ENCODE data around the gene HSPA2.
"Not testable (repeated sequence)": the region's sequence is repeated elsewhere in the genome, so short reads cannot be mapped to it uniquely, and the experiment has no call there.

The HSPA2 gene

DNA sequence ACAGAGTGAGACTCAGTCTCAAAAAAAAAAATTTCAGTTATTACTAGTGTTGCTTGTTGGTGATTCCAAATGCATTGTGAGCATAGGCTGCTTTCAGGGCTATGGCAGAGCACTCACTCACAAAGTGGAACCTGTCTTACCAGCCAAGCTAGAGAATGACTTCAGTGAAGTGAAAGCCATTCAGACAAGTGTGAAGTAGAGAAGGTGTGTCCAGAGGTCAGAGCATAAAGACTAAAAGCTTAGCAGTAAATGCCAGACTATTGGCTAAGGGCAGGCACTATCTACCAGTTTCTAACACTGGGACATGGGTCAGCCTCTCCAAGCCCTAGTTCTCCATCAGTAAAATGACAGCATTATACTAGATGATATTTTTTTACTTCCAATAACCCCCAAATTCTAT, 21.9 kb downstream of the HSPA2 start:
- no peak for DNase-seq

DNA sequence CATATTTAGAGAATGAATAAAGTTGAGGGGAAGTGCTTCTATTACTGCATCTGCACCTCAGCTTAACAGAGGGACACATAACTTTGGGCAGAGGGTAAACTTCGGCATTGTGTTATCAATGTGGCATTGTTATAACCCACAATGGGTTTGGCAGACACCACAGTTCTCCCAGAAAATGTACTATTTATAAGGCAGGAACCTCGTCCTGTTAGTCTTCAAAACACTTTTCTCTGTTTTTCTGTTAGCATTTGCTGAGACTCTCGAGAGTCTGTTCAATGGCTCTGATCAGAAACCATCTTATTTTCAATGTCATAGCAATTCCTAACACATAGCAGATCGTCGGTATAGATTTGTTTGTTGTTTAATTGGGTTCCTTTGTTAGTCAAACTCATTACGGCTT, 23.2 kb downstream of the HSPA2 start:
- DNase-seq, result no peak

DNA sequence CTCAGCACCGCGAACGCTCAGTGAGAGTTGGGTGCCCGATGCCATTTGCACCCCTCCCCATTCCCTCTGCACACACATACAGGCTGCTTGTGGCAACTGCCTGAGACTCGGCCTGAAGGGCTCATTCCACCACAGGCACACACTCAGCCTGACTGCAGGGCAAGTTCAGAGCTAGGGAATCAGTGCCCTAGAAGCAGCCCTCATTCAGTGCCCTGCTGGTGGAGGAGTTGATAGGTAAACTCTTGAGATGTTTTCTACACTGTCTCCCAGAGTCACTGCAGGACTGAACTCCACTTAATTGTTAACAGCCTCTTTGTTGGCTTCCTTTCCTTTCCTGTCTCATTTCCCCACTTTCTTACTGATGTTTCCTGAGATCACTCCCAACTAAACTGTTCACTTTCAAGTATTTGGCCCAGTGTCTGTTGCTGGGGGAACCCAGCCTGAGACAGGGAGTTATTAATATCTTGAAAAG, 26.1 kb downstream of the HSPA2 start:
- DNase-seq, result no peak

DNA sequence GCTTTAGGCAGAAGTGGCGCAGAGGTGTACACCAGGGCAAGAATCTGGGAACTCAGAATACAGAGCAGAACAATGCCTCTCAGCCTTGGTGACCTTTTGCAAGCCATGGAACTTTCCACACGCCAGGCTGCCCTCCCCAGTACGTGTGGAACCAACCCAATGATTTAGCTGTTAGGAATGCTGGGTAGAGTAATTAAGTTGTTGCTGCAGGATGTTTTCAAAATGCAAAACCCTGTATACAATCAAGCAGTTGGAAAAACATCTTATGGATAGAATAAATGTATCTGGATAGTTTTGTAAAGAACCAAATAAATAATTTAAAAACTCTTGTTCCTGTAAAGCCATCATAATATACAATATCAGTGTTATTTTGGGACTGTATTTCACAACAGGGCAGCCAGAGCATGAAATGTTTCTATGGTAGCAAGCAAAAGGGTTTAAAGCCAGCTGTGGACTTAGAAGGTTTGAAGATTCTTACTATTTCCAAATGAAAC, 28.6 kb downstream of the HSPA2 start:
- no peak for DNase-seq

DNA sequence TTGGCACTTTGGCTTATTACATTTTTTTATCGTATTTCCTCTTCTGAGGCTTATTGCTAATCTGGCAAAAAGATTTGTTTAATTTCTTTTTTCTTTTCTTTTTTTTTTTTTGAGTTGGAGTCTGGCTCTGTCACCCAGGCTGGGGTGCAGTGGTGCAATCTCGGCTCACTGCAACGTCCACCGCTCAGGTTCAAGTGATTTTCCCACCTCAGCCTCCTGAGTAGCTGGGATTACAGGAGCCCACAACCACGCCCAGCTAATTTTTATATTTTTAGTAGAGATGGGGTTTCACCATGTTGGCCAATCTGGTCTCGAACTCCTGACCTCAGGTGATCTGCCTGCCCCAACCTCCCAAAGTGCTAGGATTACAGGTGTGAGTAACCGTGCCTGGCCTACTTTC, 29.1 kb downstream of the HSPA2 start:
- DNase-seq, result not testable (repeated sequence)

DNA sequence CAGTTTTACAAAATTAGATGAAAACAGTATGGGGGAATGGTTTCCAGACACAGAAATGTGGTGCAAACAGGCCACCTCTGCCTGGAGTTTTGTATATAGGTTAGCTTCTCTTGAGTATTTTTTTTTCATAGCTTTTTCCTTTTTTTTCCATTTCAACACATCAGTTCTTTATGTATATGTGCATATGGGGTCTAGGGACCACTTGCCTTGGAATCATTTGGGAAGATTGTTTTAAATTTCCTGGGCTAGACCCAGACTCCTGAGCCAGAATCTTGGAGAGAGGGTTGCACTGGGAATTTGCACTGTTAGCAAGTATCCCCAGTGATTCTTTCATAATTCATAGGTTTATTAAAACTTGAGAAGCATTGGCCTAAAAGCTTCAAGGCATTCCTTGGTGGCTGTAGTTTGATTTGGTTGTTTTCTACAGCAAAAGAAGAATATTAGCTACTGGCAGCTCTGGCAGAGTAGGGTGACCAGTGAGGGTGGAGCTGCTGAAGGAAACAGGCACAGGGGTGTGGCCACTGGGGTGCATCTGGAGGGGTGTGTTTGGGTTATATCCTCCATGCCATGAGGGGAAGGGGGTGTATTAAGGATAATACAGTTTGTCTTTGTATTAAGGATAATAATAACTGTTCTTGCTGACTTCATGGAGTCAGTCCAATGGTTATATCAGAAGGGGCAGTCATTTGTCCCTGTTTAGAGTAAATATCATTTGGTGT, 32.0 kb downstream of the HSPA2 start:
- no peak for DNase-seq

DNA sequence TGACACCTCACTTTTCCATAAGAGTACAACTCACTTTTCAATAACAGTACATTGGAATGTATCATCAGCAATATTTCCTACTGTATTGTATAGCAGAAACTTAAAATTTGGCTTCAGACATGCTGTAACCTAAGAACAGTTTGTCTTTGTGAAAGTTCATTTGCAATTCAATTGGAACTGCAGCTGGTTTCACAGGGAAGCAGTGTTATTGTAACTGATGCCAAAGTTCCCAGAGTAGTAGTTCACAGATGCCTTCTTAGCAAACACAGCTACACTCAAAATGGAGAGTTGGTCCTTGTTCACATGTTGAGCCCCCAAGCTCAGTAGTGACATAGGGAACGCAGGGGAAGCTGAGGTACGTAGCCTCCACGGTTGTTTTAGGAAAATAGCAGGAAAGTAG, 32.6 kb downstream of the HSPA2 start:
- DNase-seq, result no peak

DNA sequence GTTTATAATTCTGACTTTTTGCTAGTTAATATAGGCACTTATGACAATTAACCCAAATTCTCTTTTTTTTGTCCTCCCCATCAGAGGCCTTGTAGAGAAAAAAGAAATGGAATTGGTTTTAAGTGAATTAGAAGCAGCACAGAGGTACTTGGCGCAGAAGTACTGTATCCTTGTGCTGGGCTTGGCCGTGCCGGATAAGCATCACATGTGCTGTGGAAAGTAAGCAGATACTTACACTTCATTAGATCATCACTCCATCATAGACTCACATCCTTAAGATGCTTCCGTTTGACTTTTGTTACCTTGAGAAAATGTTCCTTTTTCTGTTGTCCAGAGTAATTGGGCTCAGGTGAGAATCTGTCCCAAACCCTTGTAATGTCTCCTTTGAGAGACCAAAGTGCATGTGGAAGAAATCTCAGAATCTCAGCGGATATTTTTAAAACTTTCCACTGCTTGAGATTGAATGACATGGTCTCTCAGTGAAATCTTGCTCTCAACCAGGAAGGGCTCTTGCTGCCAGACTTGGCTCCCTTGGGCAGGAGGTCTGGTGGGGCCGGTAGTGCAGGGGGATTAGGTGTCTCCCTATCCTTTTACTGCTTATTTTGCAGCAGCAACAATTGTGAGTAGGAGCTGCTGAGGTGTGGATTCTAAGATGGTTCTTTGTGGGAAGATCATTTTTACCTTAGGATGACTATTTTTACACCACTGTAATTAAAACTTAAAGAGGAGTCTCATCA, 34.0 kb downstream of the HSPA2 start:
- DNase-seq, result no peak

DNA sequence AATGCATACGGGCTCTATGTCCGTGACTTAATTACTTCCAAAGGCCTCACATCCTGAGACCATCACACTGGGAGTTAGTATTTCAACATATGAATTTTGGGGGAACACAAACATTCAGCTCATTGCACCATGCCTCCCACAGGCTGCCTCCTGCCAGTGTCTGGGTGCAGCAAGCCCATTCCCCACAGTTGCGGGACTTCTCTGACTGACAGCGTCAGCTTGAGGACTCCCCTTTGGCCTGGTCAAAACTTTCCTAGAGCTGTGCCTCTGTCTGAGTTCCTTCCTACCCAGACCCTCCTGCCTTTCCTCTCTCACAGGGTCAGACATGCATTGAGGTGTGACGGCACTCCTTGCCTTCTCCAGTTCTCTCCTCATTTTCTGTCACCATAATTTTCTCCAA, 36.7 kb downstream of the HSPA2 start:
- no peak for DNase-seq

DNA sequence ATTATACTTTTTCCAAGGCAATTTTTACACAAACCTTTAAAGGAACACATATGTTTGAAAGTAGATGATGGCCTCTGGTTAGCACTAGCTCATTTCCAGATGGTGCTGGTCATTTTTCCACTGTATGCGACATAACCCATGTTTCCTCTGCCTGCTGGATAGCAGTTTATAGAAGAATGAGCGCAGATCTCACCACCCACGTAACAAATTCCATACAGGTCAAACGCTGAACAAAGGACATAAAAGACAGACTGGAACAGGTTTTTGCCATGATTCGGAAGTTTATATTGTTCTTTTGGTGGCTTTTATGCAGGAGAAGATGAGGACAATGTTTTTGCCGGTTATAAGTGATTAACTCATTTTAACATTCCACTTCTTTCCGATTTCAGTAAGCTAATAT, 39.9 kb downstream of the HSPA2 start:
- DNase-seq, result no peak

DNA sequence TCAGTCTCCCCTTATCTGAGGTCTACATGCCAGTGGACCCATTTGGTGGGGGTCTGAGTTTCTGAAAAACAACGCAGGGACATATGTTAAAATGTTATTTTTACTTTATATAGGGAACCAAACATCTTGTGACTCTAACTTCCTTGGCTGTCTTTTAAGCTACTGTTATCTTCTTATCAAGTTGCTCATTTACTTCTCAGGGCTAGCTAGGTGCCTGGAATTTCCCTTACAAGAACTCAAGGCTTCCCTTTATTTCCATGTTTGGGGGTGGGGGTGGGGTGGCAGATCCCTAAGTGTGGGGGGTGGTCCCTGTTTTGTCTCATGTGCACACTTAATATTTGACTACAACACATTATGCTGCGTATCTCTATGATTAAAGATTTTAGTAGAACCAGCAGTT, 40.8 kb downstream of the HSPA2 start:
- DNase-seq, result no peak

DNA sequence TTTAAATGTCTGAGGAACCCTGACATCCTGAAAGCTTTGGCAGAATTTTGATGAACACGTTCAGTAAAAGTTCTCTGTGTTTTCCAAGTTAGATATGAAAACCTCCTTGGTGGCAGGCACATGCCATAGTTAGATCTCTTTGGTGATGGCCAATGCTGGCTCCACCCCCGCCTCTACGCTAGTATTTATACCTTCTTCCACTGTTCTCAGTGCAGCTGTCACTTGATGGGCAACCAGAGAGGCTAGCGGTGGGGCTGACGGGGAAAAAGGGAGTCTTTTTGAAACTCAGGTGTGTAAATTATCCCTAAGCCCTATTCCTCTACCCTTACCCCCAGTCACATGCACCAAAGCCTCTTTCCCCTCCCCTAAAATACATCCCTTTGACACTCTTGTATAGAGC, 41.3 kb downstream of the HSPA2 start:
- DNase-seq, result no peak

DNA sequence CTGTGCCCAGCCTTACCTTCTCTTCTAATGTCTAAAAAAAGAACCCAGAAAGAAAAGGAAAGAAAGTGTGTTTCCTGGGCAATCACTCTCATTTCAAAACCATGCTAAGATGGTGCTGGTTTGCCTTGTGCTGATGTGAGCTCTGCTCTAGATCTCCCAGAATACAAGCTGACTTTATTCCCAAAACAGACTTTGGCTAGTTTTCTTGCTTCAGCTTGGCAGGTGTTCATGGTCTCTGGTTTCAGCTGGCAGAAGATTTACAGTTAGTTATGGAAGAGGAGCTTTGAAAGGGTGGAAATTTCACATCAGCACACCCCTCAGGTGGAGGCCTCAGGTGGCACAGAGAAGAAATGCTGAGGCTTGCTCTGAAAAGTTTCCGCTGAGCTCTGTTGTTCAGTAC, 43.6 kb downstream of the HSPA2 start:
- DNase-seq, result no peak

DNA sequence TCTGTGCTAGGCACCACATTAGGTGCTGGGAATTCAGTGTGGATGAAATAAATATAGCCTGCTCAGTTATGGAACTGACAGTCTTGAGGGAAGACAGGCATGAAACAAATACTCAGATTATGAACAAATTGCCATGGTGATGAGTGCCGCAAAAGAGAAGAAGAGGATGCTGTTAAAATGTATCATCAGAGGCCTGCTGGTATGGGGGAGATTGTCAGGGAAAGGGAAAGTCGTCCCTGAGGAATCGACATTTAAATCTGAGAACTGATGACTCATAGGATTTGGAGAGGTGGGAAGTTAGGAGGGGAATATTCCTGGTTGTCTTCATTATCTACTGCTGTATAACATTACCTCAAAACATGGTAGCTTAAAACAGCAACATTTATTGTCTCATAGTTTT, 51.3 kb downstream of the HSPA2 start:
- DNase-seq, result no peak
